ENCODE measurements around the gene JADE2.

JADE2 gene

DNA sequence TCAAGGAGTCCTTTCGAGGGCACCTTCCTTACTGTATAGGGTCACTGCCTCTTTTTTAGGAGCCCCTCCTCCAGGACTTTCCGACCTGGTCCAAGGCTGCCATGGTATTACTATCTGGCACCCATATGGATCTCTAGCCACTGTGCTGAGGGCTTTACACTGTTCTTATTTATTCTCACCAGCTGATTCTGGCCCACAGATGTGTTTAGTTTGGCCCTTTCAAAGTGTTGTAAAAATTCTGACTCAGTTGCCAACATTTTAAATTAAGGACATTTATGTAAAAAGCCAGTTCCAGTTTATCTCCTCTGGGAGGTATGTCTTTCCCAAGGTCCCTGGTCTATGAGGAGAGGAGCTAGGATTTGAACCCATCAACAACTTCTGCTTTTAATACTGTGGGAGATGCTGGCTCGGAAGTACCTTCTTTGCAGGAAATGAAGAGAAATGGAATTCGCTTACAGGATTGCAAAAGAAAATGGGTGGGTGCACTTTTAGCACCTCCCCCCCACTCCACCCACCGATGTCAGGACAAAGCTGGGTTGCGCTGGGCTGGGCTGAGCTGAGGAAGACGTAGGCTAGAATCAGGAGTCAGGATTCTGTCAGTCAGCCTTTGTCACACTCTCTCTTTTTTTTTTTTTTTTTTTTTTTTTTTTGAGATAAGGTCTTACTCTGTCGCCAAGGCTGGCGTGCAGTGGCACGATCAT is 7.8 kb downstream of the JADE2 start:
- no peak for TF ChIP-seq ZC3H10 (CRISPR knock-in tag; IDR thresholded peaks at IDR 0.05)
- TF ChIP-seq RARB (CRISPR knock-in tag; IDR thresholded peaks at IDR 0.05) = no peak
- no peak for TF ChIP-seq ZNF565 (CRISPR knock-in tag; conservative IDR thresholded peaks at IDR 0.05; ENCODE audit: low read depth)
- TF ChIP-seq, protein P1, sequence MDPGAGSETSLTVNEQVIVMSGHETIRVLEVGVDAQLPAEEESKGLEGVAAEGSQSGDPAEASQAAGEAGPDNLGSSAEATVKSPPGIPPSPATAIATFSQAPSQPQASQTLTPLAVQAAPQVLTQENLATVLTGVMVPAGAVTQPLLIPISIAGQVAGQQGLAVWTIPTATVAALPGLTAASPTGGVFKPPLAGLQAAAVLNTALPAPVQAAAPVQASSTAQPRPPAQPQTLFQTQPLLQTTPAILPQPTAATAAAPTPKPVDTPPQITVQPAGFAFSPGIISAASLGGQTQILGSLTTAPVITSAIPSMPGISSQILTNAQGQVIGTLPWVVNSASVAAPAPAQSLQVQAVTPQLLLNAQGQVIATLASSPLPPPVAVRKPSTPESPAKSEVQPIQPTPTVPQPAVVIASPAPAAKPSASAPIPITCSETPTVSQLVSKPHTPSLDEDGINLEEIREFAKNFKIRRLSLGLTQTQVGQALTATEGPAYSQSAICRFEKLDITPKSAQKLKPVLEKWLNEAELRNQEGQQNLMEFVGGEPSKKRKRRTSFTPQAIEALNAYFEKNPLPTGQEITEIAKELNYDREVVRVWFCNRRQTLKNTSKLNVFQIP (CRISPR knock-in tag; IDR thresholded peaks at IDR 0.05; ENCODE audit: borderline replicate concordance, low read depth) = no peak
- TF ChIP-seq PATZ1 (CRISPR knock-in tag; IDR thresholded peaks at IDR 0.05; ENCODE audit: borderline replicate concordance) = no peak
- no peak for TF ChIP-seq ZNF8 (CRISPR knock-in tag; IDR thresholded peaks at IDR 0.05)
- no peak for TF ChIP-seq ZNF70 (CRISPR knock-in tag; IDR thresholded peaks at IDR 0.05)
- TF ChIP-seq PPARA (CRISPR knock-in tag; IDR thresholded peaks at IDR 0.05; ENCODE audit: borderline replicate concordance) = no peak
- no peak for TF ChIP-seq CREB5 (CRISPR knock-in tag; IDR thresholded peaks at IDR 0.05; ENCODE audit: low read depth)
- TF ChIP-seq ESRRG (CRISPR knock-in tag; IDR thresholded peaks at IDR 0.05) = no peak
- TF ChIP-seq GLIS3 (CRISPR knock-in tag; IDR thresholded peaks at IDR 0.05) = no peak
- no peak for TF ChIP-seq CSDC2 (CRISPR knock-in tag; IDR thresholded peaks at IDR 0.05)
- TF ChIP-seq TCF4 (CRISPR knock-in tag; IDR thresholded peaks at IDR 0.05; ENCODE audit: borderline replicate concordance) = no peak
- TF ChIP-seq ISL1 (CRISPR knock-in tag; IDR thresholded peaks at IDR 0.05) = no peak
- ATAC-seq = no peak

DNA sequence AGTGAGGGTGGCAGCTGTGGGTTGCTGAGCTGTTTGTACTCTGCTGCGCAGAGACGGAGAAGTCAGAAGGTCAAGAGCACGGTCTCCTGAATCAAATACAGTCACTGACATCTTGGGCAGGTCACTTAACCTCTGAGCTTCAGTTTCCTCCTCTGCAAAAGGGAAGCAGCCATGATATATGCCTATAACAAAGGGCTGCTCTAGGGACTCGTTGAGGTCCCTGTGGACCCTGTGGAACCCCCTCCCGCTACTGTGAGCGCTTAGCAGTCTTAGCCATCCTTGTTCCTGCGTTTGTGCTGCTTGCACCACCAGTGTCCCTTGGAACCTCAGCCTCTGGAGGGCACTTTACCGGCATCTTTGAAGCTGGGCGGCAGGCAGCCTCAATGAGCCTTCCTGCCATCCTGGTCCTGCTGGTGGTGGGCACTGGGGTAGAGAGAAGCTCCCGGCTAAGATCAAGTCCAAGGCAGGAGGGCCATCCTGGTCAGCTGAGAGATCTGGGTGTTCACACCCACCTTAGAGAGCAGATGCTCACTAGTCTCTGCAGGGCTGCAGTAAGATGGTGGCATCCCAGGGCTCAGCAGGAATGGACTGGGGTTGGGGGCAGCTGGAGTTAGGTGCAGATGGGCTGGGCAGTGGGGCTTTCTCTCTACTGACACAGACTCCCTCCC is 8.7 kb downstream of the JADE2 start:
- TF ChIP-seq ZNF70 (CRISPR knock-in tag; IDR thresholded peaks at IDR 0.05) (no peak), TOX (CRISPR knock-in tag; IDR thresholded peaks at IDR 0.05; ENCODE audit: borderline replicate concordance) (no peak), ZNF8 (CRISPR knock-in tag; IDR thresholded peaks at IDR 0.05) (no peak), BACH2 (CRISPR knock-in tag; IDR thresholded peaks at IDR 0.05; ENCODE audit: borderline replicate concordance) (no peak), PATZ1 (CRISPR knock-in tag; IDR thresholded peaks at IDR 0.05; ENCODE audit: borderline replicate concordance) (no peak), ZNF565 (CRISPR knock-in tag; conservative IDR thresholded peaks at IDR 0.05; ENCODE audit: low read depth) (no peak), ISL1 (CRISPR knock-in tag; IDR thresholded peaks at IDR 0.05) (no peak), ZC3H10 (CRISPR knock-in tag; IDR thresholded peaks at IDR 0.05) (no peak), TCF4 (CRISPR knock-in tag; IDR thresholded peaks at IDR 0.05; ENCODE audit: borderline replicate concordance) (no peak), OSR1 (CRISPR knock-in tag; IDR thresholded peaks at IDR 0.05) (no peak), CSDC2 (CRISPR knock-in tag; IDR thresholded peaks at IDR 0.05) (no peak), ESRRG (CRISPR knock-in tag; IDR thresholded peaks at IDR 0.05) (no peak), ZFP3 (CRISPR knock-in tag; IDR thresholded peaks at IDR 0.05) (no peak), GLIS3 (CRISPR knock-in tag; IDR thresholded peaks at IDR 0.05) (no peak)
- TF ChIP-seq, protein P1 (CRISPR knock-in tag; IDR thresholded peaks at IDR 0.05; ENCODE audit: borderline replicate concordance, low read depth) = no peak
- TF ChIP-seq, protein P2, sequence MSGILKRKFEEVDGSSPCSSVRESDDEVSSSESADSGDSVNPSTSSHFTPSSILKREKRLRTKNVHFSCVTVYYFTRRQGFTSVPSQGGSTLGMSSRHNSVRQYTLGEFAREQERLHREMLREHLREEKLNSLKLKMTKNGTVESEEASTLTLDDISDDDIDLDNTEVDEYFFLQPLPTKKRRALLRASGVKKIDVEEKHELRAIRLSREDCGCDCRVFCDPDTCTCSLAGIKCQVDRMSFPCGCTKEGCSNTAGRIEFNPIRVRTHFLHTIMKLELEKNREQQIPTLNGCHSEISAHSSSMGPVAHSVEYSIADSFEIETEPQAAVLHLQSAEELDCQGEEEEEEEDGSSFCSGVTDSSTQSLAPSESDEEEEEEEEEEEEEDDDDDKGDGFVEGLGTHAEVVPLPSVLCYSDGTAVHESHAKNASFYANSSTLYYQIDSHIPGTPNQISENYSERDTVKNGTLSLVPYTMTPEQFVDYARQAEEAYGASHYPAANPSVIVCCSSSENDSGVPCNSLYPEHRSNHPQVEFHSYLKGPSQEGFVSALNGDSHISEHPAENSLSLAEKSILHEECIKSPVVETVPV (CRISPR knock-in tag; IDR thresholded peaks at IDR 0.05) = no peak
- ATAC-seq = no peak

Measured in SK-N-SH treated with all-trans-retinoic acid at 6 μM for 48 hours (cell line).